GM21786 (cell line): ENCODE measurements around the gene SLC8A1.

Experiments
- ATAC-seq: cut with Tn5 transposase; IDR thresholded peaks from one replicate; pipeline ENCODE4 v1.9.1; 2021; ENCODE audit not compliant: unreplicated experiment

Gene SLC8A1

GRCh38 chr2:40123746-40124145, 328.1 kb downstream of the SLC8A1 start:
- ATAC-seq, result no peak

- ATAC-seq, result no peak
Observed at GRCh38 chr2:40123326-40123725, 328.6 kb downstream of the SLC8A1 start.

- ATAC-seq, result no peak
Observed at GRCh38 chr2:40120957-40121356, 330.9 kb downstream of the SLC8A1 start.

- no peak for ATAC-seq
Observed at GRCh38 chr2:40120026-40120425, 331.9 kb downstream of the SLC8A1 start.

- no peak for ATAC-seq
Observed at GRCh38 chr2:40118622-40119021, 333.3 kb downstream of the SLC8A1 start.

GRCh38 chr2:40115894-40116293, 336.0 kb downstream of the SLC8A1 start:
- no peak for ATAC-seq

- ATAC-seq, result no peak
Observed at GRCh38 chr2:40115348-40115747, 336.5 kb downstream of the SLC8A1 start.

GRCh38 chr2:40113997-40114396, 337.9 kb downstream of the SLC8A1 start:
- ATAC-seq, result no peak

- ATAC-seq, result no peak
Observed at GRCh38 chr2:40113272-40113968, 338.5 kb downstream of the SLC8A1 start.

- ATAC-seq, result no peak
Observed at GRCh38 chr2:40109381-40109780, 342.5 kb downstream of the SLC8A1 start.

- no peak for ATAC-seq
Observed at GRCh38 chr2:40108851-40109250, 343.0 kb downstream of the SLC8A1 start.

- ATAC-seq, result no peak
Observed at GRCh38 chr2:40106061-40106460, 345.8 kb downstream of the SLC8A1 start.

- no peak for ATAC-seq
Observed at GRCh38 chr2:40105593-40105992, 346.3 kb downstream of the SLC8A1 start.

GRCh38 chr2:40103590-40103989, 348.3 kb downstream of the SLC8A1 start:
- ATAC-seq, result no peak

- ATAC-seq, result no peak
Observed at GRCh38 chr2:40103163-40103562, 348.7 kb downstream of the SLC8A1 start.

GRCh38 chr2:40102447-40102846, 349.4 kb downstream of the SLC8A1 start:
- ATAC-seq, result no peak

GRCh38 chr2:40101131-40101575, 350.7 kb downstream of the SLC8A1 start:
- peak; percentile 76 for ATAC-seq

GRCh38 chr2:40100676-40101075, 351.2 kb downstream of the SLC8A1 start:
- no peak for ATAC-seq

GRCh38 chr2:40098786-40099470, 353.0 kb downstream of the SLC8A1 start:
- no peak for ATAC-seq

GRCh38 chr2:40097691-40098385, 354.1 kb downstream of the SLC8A1 start:
- no peak for ATAC-seq

GRCh38 chr2:40096360-40096759, 355.5 kb downstream of the SLC8A1 start:
- no peak for ATAC-seq

- ATAC-seq, result no peak
Observed at GRCh38 chr2:40095000-40095399, 356.9 kb downstream of the SLC8A1 start.
